ENCODE measurements around the gene DACH2.
"Not testable (repeated sequence)": the region's sequence is repeated elsewhere in the genome, so short reads cannot be mapped to it uniquely, and the experiment has no call there.

The DACH2 gene

GRCh38 chrX:86148024-86148511 is at the start of gene DACH2:
Gene DACH2, plus strand, starts transcription at chrX:86148451.
- DNase-seq (ENCODE audit: low read depth), result no peak

- no peak for DNase-seq (ENCODE audit: low read depth)
Measured at GRCh38 chrX:86102341-86102740, 45.9 kb upstream of the DACH2 start.

GRCh38 chrX:86103061-86103460 is 45.2 kb upstream of the DACH2 start:
- DNase-seq (ENCODE audit: low read depth), result no peak

GRCh38 chrX:86104526-86104925 is 43.7 kb upstream of the DACH2 start:
- no peak for DNase-seq (ENCODE audit: low read depth)

- no peak for DNase-seq (ENCODE audit: low read depth)
Measured at GRCh38 chrX:86121916-86122315, 26.3 kb upstream of the DACH2 start.

GRCh38 chrX:86133761-86134160 is 14.5 kb upstream of the DACH2 start:
- DNase-seq (ENCODE audit: low read depth), result no peak

- DNase-seq (ENCODE audit: low read depth), result no peak
Measured at GRCh38 chrX:86137071-86137470, 11.2 kb upstream of the DACH2 start.

- no peak for DNase-seq (ENCODE audit: low read depth)
Measured at GRCh38 chrX:86141786-86142185, 6.5 kb upstream of the DACH2 start.

- DNase-seq (ENCODE audit: low read depth), result no peak
Measured at GRCh38 chrX:86146102-86146501, 2.1 kb upstream of the DACH2 start.

- DNase-seq (ENCODE audit: low read depth), result no peak
Measured at GRCh38 chrX:86148594-86148993, 343 bp downstream of the DACH2 start.

GRCh38 chrX:86149119-86149518 is 868 bp downstream of the DACH2 start:
- DNase-seq (ENCODE audit: low read depth), result no peak

- no peak for DNase-seq (ENCODE audit: low read depth)
Measured at GRCh38 chrX:86154553-86154952, 6.3 kb downstream of the DACH2 start.

- DNase-seq (ENCODE audit: low read depth), result no peak
Measured at GRCh38 chrX:86171366-86171765, 23.1 kb downstream of the DACH2 start.

GRCh38 chrX:86178906-86179305 is 30.7 kb downstream of the DACH2 start:
- no peak for DNase-seq (ENCODE audit: low read depth)

- DNase-seq (ENCODE audit: low read depth), result not testable (repeated sequence)
Measured at GRCh38 chrX:86181325-86181724, 33.1 kb downstream of the DACH2 start.

GRCh38 chrX:86192827-86193226 is 44.6 kb downstream of the DACH2 start:
- no peak for DNase-seq (ENCODE audit: low read depth)

- no peak for DNase-seq (ENCODE audit: low read depth)
Measured at GRCh38 chrX:86194758-86195157, 46.5 kb downstream of the DACH2 start.

GRCh38 chrX:86195343-86195742 is 47.1 kb downstream of the DACH2 start:
- DNase-seq (ENCODE audit: low read depth), result no peak

- DNase-seq (ENCODE audit: low read depth), result no peak
Measured at GRCh38 chrX:86197815-86198214, 49.6 kb downstream of the DACH2 start.

GRCh38 chrX:86210772-86211171 is 62.5 kb downstream of the DACH2 start:
- no peak for DNase-seq (ENCODE audit: low read depth)

GRCh38 chrX:86215260-86215659 is 67.0 kb downstream of the DACH2 start:
- DNase-seq (ENCODE audit: low read depth), result no peak

- DNase-seq (ENCODE audit: low read depth), result no peak
Measured at GRCh38 chrX:86237482-86237881, 89.2 kb downstream of the DACH2 start.

GRCh38 chrX:86241547-86241946 is 93.3 kb downstream of the DACH2 start:
- DNase-seq (ENCODE audit: low read depth), result no peak

- no peak for DNase-seq (ENCODE audit: low read depth)
Measured at GRCh38 chrX:86263526-86263925, 115.3 kb downstream of the DACH2 start.

GRCh38 chrX:86295293-86295692 is 147.0 kb downstream of the DACH2 start:
- no peak for DNase-seq (ENCODE audit: low read depth)

All from stimulated activated CD8-positive, alpha-beta memory T cell treated with anti-CD3 and anti-CD28 coated beads, Interleukin-12 subunit alpha, Interleukin-12 subunit beta, amount 100 ng/mL, for 1 hour (primary cell).